WTC11 (cell line): ENCODE measurements around the gene TAF1B. TPM values are rescaled to one million over a fixed set of nuclear protein-coding genes. Genes with fewer than 3 reads are reported as not detected.

ENCODE experiments used
- ATAC-seq: fragments of 200-7000 bp; cut with Tn5 transposase; 2 replicates; pipeline ENCODE4 v1.10.0; 2021; ENCODE audit warnings: mild to moderate bottlenecking, moderate library complexity
- CTCF ChIA-PET: fragments of 300-600 bp; sonication (Branson Sonifier 250); formaldehyde crosslinking; loops from one replicate; lab custom pipeline; 2021; ENCODE audit warnings: antibody characterized with exemption; lab: Charles Lee
- POLR2A ChIA-PET: fragments of 350-600 bp; sonication (Branson Sonifier 250); formaldehyde crosslinking; loops from one replicate; lab custom pipeline; 2021; ENCODE audit warnings: antibody characterized with exemption; lab: Charles Lee
- DNase-seq: peaks from one replicate; pipeline ENCODE4 v3.0.0; 2021; ENCODE audit warnings: low spot score
- H3K27ac Mint-ChIP-seq: 2 replicates; pipeline ENCODE4 v1.8.0; 2021; ENCODE audit warnings: mixed read lengths
- H3K27me3 Mint-ChIP-seq: 2 replicates; pipeline ENCODE4 v1.8.0; 2021; ENCODE audit warnings: low read depth, mild to moderate bottlenecking, moderate library complexity, mixed read lengths
- H3K36me3 Mint-ChIP-seq: 2 replicates; pipeline ENCODE4 v1.8.0; 2021; ENCODE audit warnings: mixed read lengths
- H3K4me1 Mint-ChIP-seq: 2 replicates; pipeline ENCODE4 v1.8.0; 2022; ENCODE audit warnings: mixed read lengths
- H3K4me3 Mint-ChIP-seq: 2 replicates; pipeline ENCODE4 v1.8.0; 2021; ENCODE audit warnings: mild to moderate bottlenecking, moderate library complexity, mixed read lengths
- H3K9me3 Mint-ChIP-seq: 2 replicates; pipeline ENCODE4 v1.8.0; 2021; ENCODE audit warnings: mixed read lengths
- ATF1 ChIP-seq: sonication (generic); formaldehyde crosslinking; IDR thresholded peaks from 2 replicates; pipeline ENCODE4 v1.8.1; 2023; ENCODE audit warnings: mild to moderate bottlenecking, moderate library complexity, missing genetic modification reagents
- ELF4 ChIP-seq: sonication (generic); formaldehyde crosslinking; IDR thresholded peaks from 2 replicates; pipeline ENCODE4 v1.8.1; 2022; ENCODE audit warnings: low read depth, mild to moderate bottlenecking, moderate library complexity, missing genetic modification reagents
- ETV6 ChIP-seq: sonication (generic); formaldehyde crosslinking; IDR thresholded peaks from 2 replicates; pipeline ENCODE4 v1.8.1; 2022; ENCODE audit warnings: mild to moderate bottlenecking, missing genetic modification reagents
- GABPB1 ChIP-seq: sonication (generic); formaldehyde crosslinking; IDR thresholded peaks from 2 replicates; pipeline ENCODE4 v1.8.1; 2023; ENCODE audit warnings: mild to moderate bottlenecking, missing genetic modification reagents
- HMGA2 ChIP-seq: fragments of 250-450 bp; sonication (Bioruptor Pico); IDR thresholded peaks from 2 replicates; pipeline ENCODE4 v1.4.0; 2021; ENCODE audit warnings: mild to moderate bottlenecking, moderate library complexity
- IRF2 ChIP-seq: sonication (generic); formaldehyde crosslinking; IDR thresholded peaks from 2 replicates; pipeline ENCODE4 v1.8.0; 2022; ENCODE audit warnings: low read depth, missing genetic modification reagents, borderline replicate concordance
- JAZF1 ChIP-seq: fragments of 250-450 bp; sonication (Bioruptor Pico); IDR thresholded peaks from 2 replicates; pipeline ENCODE4 v1.9.0; 2021; ENCODE audit warnings: moderate library complexity, mild to moderate bottlenecking, inconsistent platforms
- JUN ChIP-seq: sonication (generic); formaldehyde crosslinking; IDR thresholded peaks from 2 replicates; pipeline ENCODE4 v1.8.0; 2023; ENCODE audit warnings: mild to moderate bottlenecking, missing genetic modification reagents
- KAT7 ChIP-seq: sonication (generic); formaldehyde crosslinking; IDR thresholded peaks from 2 replicates; pipeline ENCODE4 v1.8.1; 2023; ENCODE audit warnings: missing genetic modification reagents, mild to moderate bottlenecking, borderline replicate concordance
- NR3C1 ChIP-seq: sonication (generic); formaldehyde crosslinking; conservative IDR thresholded peaks from 2 replicates; pipeline ENCODE4 v1.8.1; 2023; ENCODE audit warnings: low read depth, mild to moderate bottlenecking, missing genetic modification reagents
- PRRX2 ChIP-seq: fragments of 250-450 bp; sonication (Bioruptor Pico); IDR thresholded peaks from 2 replicates; pipeline ENCODE4 v1.8.0; 2021; ENCODE audit warnings: mild to moderate bottlenecking
- RORB ChIP-seq: fragments of 250-450 bp; sonication (Bioruptor Pico); IDR thresholded peaks from 2 replicates; pipeline ENCODE4 v1.9.0; 2021; ENCODE audit warnings: mild to moderate bottlenecking
- SMAD4 ChIP-seq: sonication (generic); formaldehyde crosslinking; IDR thresholded peaks from 2 replicates; pipeline ENCODE4 v1.8.0; 2022; ENCODE audit warnings: mild to moderate bottlenecking, missing genetic modification reagents
- ZNF121 ChIP-seq: sonication (generic); formaldehyde crosslinking; IDR thresholded peaks from 2 replicates; pipeline ENCODE4 v1.8.0; 2023; ENCODE audit warnings: missing genetic modification reagents
- ZNF232 ChIP-seq: sonication (generic); formaldehyde crosslinking; IDR thresholded peaks from 2 replicates; pipeline ENCODE4 v1.8.0; 2022; ENCODE audit warnings: mild to moderate bottlenecking, missing genetic modification reagents
- ZNF423 ChIP-seq: fragments of 250-450 bp; sonication (Bioruptor Pico); IDR thresholded peaks from 2 replicates; pipeline ENCODE4 v2.1.2; 2022; ENCODE audit warnings: mild to moderate bottlenecking, moderate library complexity
- ZNF671 ChIP-seq: fragments of 250-450 bp; sonication (Bioruptor Pico); IDR thresholded peaks from 2 replicates; pipeline ENCODE4 v1.8.0; 2021; ENCODE audit warnings: mild to moderate bottlenecking
- total RNA-seq: library from RNA; stranded (reverse); gene quantifications from 3 replicates; pipeline ENCODE4 v1.2.3, GENCODE V29; 2021
- TF ChIP-seq, protein P1 (sequence below): sonication (generic); formaldehyde crosslinking; IDR thresholded peaks from 2 replicates; pipeline ENCODE4 v1.8.1; 2022; ENCODE audit warnings: low read depth, mild to moderate bottlenecking, moderate library complexity, missing genetic modification reagents, borderline replicate concordance
- TF ChIP-seq, protein P2 (sequence below): sonication (generic); formaldehyde crosslinking; conservative IDR thresholded peaks from 2 replicates; pipeline ENCODE4 v1.8.1; 2023; ENCODE audit warnings: mild to moderate bottlenecking, low read depth, missing genetic modification reagents, moderate library complexity
- TF ChIP-seq, protein P3 (sequence below): sonication (generic); formaldehyde crosslinking; IDR thresholded peaks from 2 replicates; pipeline ENCODE4 v1.8.1; 2022; ENCODE audit warnings: low read depth, missing genetic modification reagents, borderline replicate concordance
- TF ChIP-seq, protein P4 (sequence below): sonication (generic); formaldehyde crosslinking; IDR thresholded peaks from 2 replicates; pipeline ENCODE4 v1.8.1; 2023; ENCODE audit warnings: mild to moderate bottlenecking, moderate library complexity, missing genetic modification reagents
- TF ChIP-seq, protein P5 (sequence below): sonication (generic); formaldehyde crosslinking; IDR thresholded peaks from 2 replicates; pipeline ENCODE4 v1.8.0; 2022; ENCODE audit warnings: mild to moderate bottlenecking, missing genetic modification reagents

The TAF1B gene
- total RNA-seq, 1 experiment from 2014 or later: 28.8 TPM

DNA sequence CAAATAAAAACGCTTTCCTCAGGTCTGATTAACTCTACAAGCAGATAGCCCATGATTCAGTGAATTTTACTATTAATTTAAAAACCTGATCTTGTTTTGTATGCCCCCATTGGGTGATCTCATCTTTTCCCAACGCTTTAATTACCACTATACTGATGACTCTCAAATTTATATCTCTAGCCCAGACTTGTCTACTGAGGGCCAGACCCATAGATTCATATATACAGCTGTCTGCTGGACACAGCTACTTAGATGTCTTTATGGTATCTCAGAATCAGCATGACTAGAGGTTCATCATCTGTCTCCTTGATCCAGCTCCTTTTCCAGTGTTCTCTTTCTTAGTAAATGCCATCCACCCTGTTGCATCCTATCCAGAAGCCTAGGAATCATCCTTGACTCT is 33.8 kb downstream of the TAF1B start (continued):
- TF ChIP-seq KAT7 (CRISPR knock-in tag) (no peak), HMGA2 (CRISPR knock-in tag) (no peak), ZNF121 (CRISPR knock-in tag) (no peak), ZNF423 (CRISPR knock-in tag) (no peak), JUN (no peak), ELF4 (no peak), SMAD4 (no peak), IRF2 (CRISPR knock-in tag) (no peak)
- TF ChIP-seq, protein P1, sequence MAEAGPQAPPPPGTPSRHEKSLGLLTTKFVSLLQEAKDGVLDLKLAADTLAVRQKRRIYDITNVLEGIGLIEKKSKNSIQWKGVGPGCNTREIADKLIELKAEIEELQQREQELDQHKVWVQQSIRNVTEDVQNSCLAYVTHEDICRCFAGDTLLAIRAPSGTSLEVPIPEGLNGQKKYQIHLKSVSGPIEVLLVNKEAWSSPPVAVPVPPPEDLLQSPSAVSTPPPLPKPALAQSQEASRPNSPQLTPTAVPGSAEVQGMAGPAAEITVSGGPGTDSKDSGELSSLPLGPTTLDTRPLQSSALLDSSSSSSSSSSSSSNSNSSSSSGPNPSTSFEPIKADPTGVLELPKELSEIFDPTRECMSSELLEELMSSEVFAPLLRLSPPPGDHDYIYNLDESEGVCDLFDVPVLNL (CRISPR knock-in tag): no peak

DNA sequence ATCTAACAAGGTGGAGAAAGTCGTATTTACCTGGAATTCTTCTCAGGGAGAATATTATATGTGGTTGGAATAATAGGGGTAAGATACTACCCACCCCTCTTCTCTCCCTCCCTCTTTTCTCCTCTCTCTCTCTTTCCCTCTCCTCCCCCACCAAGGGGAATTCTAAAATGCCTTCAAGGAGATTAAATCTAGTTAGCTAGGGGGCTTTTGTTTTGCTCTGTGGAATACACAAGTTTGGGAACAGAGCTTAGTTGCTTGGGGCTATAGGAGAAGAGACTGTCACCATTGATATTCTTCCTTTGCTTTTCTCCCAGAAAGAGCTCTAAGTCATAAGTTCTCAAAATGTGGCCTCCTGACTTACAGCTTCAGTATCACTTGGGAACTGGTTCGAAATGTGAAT is 34.5 kb downstream of the TAF1B start:
- TF ChIP-seq, protein P2, sequence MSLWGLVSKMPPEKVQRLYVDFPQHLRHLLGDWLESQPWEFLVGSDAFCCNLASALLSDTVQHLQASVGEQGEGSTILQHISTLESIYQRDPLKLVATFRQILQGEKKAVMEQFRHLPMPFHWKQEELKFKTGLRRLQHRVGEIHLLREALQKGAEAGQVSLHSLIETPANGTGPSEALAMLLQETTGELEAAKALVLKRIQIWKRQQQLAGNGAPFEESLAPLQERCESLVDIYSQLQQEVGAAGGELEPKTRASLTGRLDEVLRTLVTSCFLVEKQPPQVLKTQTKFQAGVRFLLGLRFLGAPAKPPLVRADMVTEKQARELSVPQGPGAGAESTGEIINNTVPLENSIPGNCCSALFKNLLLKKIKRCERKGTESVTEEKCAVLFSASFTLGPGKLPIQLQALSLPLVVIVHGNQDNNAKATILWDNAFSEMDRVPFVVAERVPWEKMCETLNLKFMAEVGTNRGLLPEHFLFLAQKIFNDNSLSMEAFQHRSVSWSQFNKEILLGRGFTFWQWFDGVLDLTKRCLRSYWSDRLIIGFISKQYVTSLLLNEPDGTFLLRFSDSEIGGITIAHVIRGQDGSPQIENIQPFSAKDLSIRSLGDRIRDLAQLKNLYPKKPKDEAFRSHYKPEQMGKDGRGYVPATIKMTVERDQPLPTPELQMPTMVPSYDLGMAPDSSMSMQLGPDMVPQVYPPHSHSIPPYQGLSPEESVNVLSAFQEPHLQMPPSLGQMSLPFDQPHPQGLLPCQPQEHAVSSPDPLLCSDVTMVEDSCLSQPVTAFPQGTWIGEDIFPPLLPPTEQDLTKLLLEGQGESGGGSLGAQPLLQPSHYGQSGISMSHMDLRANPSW (CRISPR knock-in tag): no peak
- TF ChIP-seq ZNF232: no peak
- no peak for TF ChIP-seq NR3C1
- TF ChIP-seq PRRX2 (CRISPR knock-in tag): no peak
- no peak for TF ChIP-seq HMGA2 (CRISPR knock-in tag)
- TF ChIP-seq ATF1: no peak
- TF ChIP-seq ETV6: no peak
- TF ChIP-seq ELF4: no peak
- TF ChIP-seq RORB (CRISPR knock-in tag): no peak
- TF ChIP-seq, protein P3, sequence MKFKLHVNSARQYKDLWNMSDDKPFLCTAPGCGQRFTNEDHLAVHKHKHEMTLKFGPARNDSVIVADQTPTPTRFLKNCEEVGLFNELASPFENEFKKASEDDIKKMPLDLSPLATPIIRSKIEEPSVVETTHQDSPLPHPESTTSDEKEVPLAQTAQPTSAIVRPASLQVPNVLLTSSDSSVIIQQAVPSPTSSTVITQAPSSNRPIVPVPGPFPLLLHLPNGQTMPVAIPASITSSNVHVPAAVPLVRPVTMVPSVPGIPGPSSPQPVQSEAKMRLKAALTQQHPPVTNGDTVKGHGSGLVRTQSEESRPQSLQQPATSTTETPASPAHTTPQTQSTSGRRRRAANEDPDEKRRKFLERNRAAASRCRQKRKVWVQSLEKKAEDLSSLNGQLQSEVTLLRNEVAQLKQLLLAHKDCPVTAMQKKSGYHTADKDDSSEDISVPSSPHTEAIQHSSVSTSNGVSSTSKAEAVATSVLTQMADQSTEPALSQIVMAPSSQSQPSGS (CRISPR knock-in tag): no peak
- TF ChIP-seq, all 79 proteins: peak for 0
- Mint-ChIP-seq H3K36me3 (peaks cover 47% of the 10 kb centered on the region), H3K9me3 (peaks cover 4% of the 10 kb centered on the region), H3K27ac (peak overlapping the region; percentile 69; the same call in 1 of the 2 replicates), H3K4me1 (peaks cover 10% of the 10 kb centered on the region), H3K4me3 (no peak overlapping the region), H3K27me3 (no peaks in the 10 kb centered on the region)
- DNase-seq (no peak), ATAC-seq (peak; percentile 71)
- CTCF ChIA-PET: interaction anchor here (0.6 to 0.7 kb wide), 3 partner anchors 97 to 195 kb away, joined by 3 to 6 read pairs (median 4); no protein-coding TSS in a partner anchor
- POLR2A ChIA-PET: interaction anchor here (0.6 kb wide), 1 partner anchor 35 kb away, joined by 4 read pairs; the partner anchor contains the start of gene TAF1B

DNA sequence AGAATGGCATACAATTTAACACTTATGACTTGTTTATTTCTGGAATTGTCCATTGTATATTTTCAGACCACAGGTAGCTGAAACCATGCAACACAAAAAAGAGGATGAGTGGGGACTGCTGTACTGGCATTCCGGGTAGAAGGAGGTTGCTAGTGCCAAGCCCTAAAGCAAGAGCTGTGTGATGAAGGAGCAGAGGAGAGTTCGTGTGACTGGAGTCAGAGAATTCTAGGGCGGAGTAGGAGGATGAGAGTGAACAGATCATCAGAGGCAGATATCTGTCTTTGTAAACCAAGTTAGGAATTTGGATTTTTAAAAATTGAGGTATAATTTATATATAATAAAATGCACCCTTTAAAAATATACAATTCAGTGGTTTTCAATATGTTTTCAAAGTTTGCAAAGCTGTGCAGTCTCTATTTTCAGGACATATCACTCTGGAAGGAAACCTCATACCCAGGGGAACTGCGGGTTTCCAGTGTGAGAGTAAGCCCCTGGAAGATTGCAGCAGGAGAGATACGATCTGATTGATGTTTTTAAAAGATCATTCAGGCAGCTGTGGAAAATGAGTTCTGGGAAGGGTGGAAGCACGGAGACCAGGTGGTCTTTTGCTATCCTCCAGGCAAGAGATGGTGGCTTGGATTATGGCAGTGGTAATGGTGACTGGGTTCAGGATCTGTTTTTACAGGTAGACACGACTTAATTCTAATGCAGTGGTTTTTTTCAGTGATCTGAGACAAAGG is 36.4 kb downstream of the TAF1B start:
- DNase-seq (no peak), ATAC-seq (no peak)
- Mint-ChIP-seq H3K9me3 (peaks cover under 1% of the 10 kb centered on the region), H3K4me1 (peaks cover 22% of the 10 kb centered on the region), H3K27ac (peak overlapping the region; percentile 6; the same call in 1 of the 2 replicates), H3K27me3 (no peaks in the 10 kb centered on the region)
- POLR2A ChIA-PET: no interaction called here
- no peak for TF ChIP-seq KAT7 (CRISPR knock-in tag)
- no peak for TF ChIP-seq ZNF121 (CRISPR knock-in tag)
- TF ChIP-seq JAZF1: no peak
- TF ChIP-seq, protein P4, sequence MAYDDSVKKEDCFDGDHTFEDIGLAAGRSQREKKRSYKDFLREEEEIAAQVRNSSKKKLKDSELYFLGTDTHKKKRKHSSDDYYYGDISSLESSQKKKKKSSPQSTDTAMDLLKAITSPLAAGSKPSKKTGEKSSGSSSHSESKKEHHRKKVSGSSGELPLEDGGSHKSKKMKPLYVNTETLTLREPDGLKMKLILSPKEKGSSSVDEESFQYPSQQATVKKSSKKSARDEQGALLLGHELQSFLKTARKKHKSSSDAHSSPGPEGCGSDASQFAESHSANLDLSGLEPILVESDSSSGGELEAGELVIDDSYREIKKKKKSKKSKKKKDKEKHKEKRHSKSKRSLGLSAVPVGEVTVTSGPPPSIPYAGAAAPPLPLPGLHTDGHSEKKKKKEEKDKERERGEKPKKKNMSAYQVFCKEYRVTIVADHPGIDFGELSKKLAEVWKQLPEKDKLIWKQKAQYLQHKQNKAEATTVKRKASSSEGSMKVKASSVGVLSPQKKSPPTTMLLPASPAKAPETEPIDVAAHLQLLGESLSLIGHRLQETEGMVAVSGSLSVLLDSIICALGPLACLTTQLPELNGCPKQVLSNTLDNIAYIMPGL (CRISPR knock-in tag): no peak
- no peak for TF ChIP-seq GABPB1 (CRISPR knock-in tag)
- TF ChIP-seq HMGA2 (CRISPR knock-in tag): no peak
- TF ChIP-seq ELF4: no peak
- no peak for TF ChIP-seq ZNF671 (CRISPR knock-in tag)
- TF ChIP-seq, protein P5, sequence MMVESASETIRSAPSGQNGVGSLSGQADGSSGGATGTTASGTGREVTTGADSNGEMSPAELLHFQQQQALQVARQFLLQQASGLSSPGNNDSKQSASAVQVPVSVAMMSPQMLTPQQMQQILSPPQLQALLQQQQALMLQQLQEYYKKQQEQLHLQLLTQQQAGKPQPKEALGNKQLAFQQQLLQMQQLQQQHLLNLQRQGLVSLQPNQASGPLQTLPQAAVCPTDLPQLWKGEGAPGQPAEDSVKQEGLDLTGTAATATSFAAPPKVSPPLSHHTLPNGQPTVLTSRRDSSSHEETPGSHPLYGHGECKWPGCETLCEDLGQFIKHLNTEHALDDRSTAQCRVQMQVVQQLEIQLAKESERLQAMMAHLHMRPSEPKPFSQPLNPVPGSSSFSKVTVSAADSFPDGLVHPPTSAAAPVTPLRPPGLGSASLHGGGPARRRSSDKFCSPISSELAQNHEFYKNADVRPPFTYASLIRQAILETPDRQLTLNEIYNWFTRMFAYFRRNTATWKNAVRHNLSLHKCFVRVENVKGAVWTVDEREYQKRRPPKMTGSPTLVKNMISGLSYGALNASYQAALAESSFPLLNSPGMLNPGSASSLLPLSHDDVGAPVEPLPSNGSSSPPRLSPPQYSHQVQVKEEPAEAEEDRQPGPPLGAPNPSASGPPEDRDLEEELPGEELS (CRISPR knock-in tag): no peak
- TF ChIP-seq, all 79 proteins: peak for 0
- CTCF ChIA-PET: no interaction called here
- peaks cover 39% of the 10 kb centered on the region for H3K36me3 Mint-ChIP-seq
- H3K4me3 Mint-ChIP-seq: no peak overlapping the region
